Muscle layer of duodenum (tissue), 2 donors: Measurements from ENCODE around the gene TIMELESS.
"Not testable (repeated sequence)": the region's sequence is repeated elsewhere in the genome, so short reads cannot be mapped to it uniquely, and the experiment has no call there.

Experiments used
- H3K27ac ChIP-seq: one replicate; pipeline ENCODE4 v1.7.0; 2013; ENCODE audit warnings: mild to moderate bottlenecking, low read length
- H3K27me3 ChIP-seq: one replicate; pipeline ENCODE4 v1.7.0; 2013; ENCODE audit warnings: low read depth, mild to moderate bottlenecking, control low read depth, low read length
- H3K36me3 ChIP-seq, 2 donors: one replicate each; pipeline ENCODE4 v1.7.0; 2013; ENCODE audit warnings: low read length in 2 of 2, control low read depth in 1 of 2, mild to moderate bottlenecking in 1 of 2; ENCODE audit not compliant: insufficient read depth in 2 of 2, control insufficient read depth in 1 of 2
- H3K4me1 ChIP-seq, 2 donors: one replicate each; pipeline ENCODE4 v1.7.0; 2013; ENCODE audit warnings: low read length in 2 of 2, mild to moderate bottlenecking in 2 of 2, control low read depth in 1 of 2, moderate library complexity in 1 of 2; ENCODE audit not compliant: insufficient read depth in 2 of 2, control insufficient read depth in 1 of 2
- H3K4me3 ChIP-seq, 2 donors: one replicate each; pipeline ENCODE4 v1.7.0; 2013; ENCODE audit warnings: low read length in 2 of 2, low read depth in 1 of 2, mild to moderate bottlenecking in 1 of 2
- H3K9me3 ChIP-seq, 2 donors: one replicate each; pipeline ENCODE4 v1.7.0; 2013; ENCODE audit warnings: low read length in 2 of 2, control low read depth in 1 of 2, mild to moderate bottlenecking in 1 of 2; ENCODE audit not compliant: control insufficient read depth in 1 of 2
- donor health status: healthy.

The TIMELESS gene

GRCh38 chr12:56425940-56426438 is 23.2 kb downstream of the TIMELESS start:
- no peaks in the 10 kb centered on the region for H3K27me3 ChIP-seq
- H3K27ac ChIP-seq: no peak overlapping the region
- no peak overlapping the region for H3K4me3 ChIP-seq
- H3K4me1 ChIP-seq: no peaks in the 10 kb centered on the region
- no peaks in the 10 kb centered on the region for H3K9me3 ChIP-seq
- peaks cover 6 to 30% of the 10 kb centered on the region in 2 donors for H3K36me3 ChIP-seq

GRCh38 chr12:56425193-56425592 is 24.0 kb downstream of the TIMELESS start:
- H3K27me3 ChIP-seq: no peaks in the 10 kb centered on the region
- no peak overlapping the region for H3K4me3 ChIP-seq
- H3K27ac ChIP-seq: no peak overlapping the region
- no peaks in the 10 kb centered on the region for H3K9me3 ChIP-seq
- no peaks in the 10 kb centered on the region for H3K4me1 ChIP-seq
- peaks cover 6 to 35% of the 10 kb centered on the region in 2 donors for H3K36me3 ChIP-seq

GRCh38 chr12:56420411-56420810 is 28.8 kb downstream of the TIMELESS start:
- Histone ChIP-seq H3K4me1 (no peaks in the 10 kb centered on the region), H3K4me3 (no peak overlapping the region), H3K27me3 (no peaks in the 10 kb centered on the region), H3K9me3 (no peaks in the 10 kb centered on the region), H3K27ac (no peak overlapping the region), H3K36me3 (peaks cover 12 to 30% of the 10 kb centered on the region in 2 donors)

- H3K36me3 ChIP-seq: peaks cover 6 to 24% of the 10 kb centered on the region in 2 donors
- H3K4me3 ChIP-seq: no peak overlapping the region
- H3K27me3 ChIP-seq: no peaks in the 10 kb centered on the region
- no peaks in the 10 kb centered on the region for H3K4me1 ChIP-seq
- no peaks in the 10 kb centered on the region for H3K9me3 ChIP-seq
- H3K27ac ChIP-seq: no peak overlapping the region
These were observed 31.5 kb downstream of the TIMELESS start for GRCh38 chr12:56417739-56418138.

- Histone ChIP-seq H3K4me3 (no peak overlapping the region), H3K36me3 (peaks cover 3 to 6% of the 10 kb centered on the region in 2 donors), H3K9me3 (no peaks in the 10 kb centered on the region), H3K27ac (no peak overlapping the region), H3K4me1 (no peaks in the 10 kb centered on the region), H3K27me3 (no peaks in the 10 kb centered on the region)
These were observed 34.8 kb downstream of the TIMELESS start for GRCh38 chr12:56414401-56414800.

- H3K4me3 ChIP-seq: no peak overlapping the region
- no peaks in the 10 kb centered on the region for H3K27me3 ChIP-seq
- no peaks in the 10 kb centered on the region for H3K4me1 ChIP-seq
- H3K36me3 ChIP-seq: peaks cover 3 to 6% of the 10 kb centered on the region in 2 donors
- H3K27ac ChIP-seq: no peak overlapping the region
- no peaks in the 10 kb centered on the region for H3K9me3 ChIP-seq
These were observed 35.8 kb downstream of the TIMELESS start for GRCh38 chr12:56413392-56413791.

GRCh38 chr12:56411781-56412639 is 37.2 kb downstream of the TIMELESS start:
- H3K36me3 ChIP-seq: peaks cover 0 to under 1% of the 10 kb centered on the region in 2 donors
- H3K4me1 ChIP-seq: no peaks in the 10 kb centered on the region
- H3K9me3 ChIP-seq: no peaks in the 10 kb centered on the region
- H3K27me3 ChIP-seq: no peaks in the 10 kb centered on the region
- no peak overlapping the region for H3K4me3 ChIP-seq
- no peak overlapping the region for H3K27ac ChIP-seq

- H3K4me3 ChIP-seq: no peak overlapping the region
- no peaks in the 10 kb centered on the region for H3K4me1 ChIP-seq
- no peaks in the 10 kb centered on the region for H3K27me3 ChIP-seq
- no peak overlapping the region for H3K27ac ChIP-seq
- no peaks in the 10 kb centered on the region for H3K36me3 ChIP-seq
- no peaks in the 10 kb centered on the region for H3K9me3 ChIP-seq
These were observed 38.5 kb downstream of the TIMELESS start for GRCh38 chr12:56410768-56411167.

- H3K4me3 ChIP-seq: no peak overlapping the region
These were observed 40.3 kb downstream of the TIMELESS start for GRCh38 chr12:56408799-56409417.

GRCh38 chr12:56404227-56404626 is 45.0 kb downstream of the TIMELESS start:
- not testable (repeated sequence) for H3K27me3 ChIP-seq, H3K4me3 ChIP-seq, H3K9me3 ChIP-seq, H3K36me3 ChIP-seq, H3K4me1 ChIP-seq, H3K27ac ChIP-seq

More at GRCh38 chr12:56408799-56409417, 40.3 kb downstream of the TIMELESS start:
- no peaks in the 10 kb centered on the region for H3K4me1 ChIP-seq
- H3K9me3 ChIP-seq: no peaks in the 10 kb centered on the region
- H3K36me3 ChIP-seq: no peaks in the 10 kb centered on the region
- no peaks in the 10 kb centered on the region for H3K27me3 ChIP-seq
- H3K27ac ChIP-seq: no peak overlapping the region

- not testable (repeated sequence) for H3K4me1 ChIP-seq, H3K9me3 ChIP-seq, H3K4me3 ChIP-seq
These were observed 47.6 kb downstream of the TIMELESS start for GRCh38 chr12:56401612-56402011.

More at GRCh38 chr12:56401612-56402011, 47.6 kb downstream of the TIMELESS start:
- H3K27ac ChIP-seq, H3K27me3 ChIP-seq, H3K36me3 ChIP-seq: not testable (repeated sequence)
